Hepatocyte (in vitro differentiated cells): Measurements from ENCODE around the gene DPPA2. TPM values are rescaled to one million over a fixed set of nuclear protein-coding genes. Genes with fewer than 3 reads are reported as not detected.

Experiments
- DNase-seq: peaks from one replicate; pipeline ENCODE4 v3.0.0-alpha.2; 2016; ENCODE audit warnings: low spot score
- H2AFZ ChIP-seq: fragments of 200-600 bp; sonication (generic); 2 replicates; pipeline ENCODE4 v1.6.0; 2016; ENCODE audit warnings: antibody characterized with exemption, mild to moderate bottlenecking
- H3K27ac ChIP-seq: fragments of 200-600 bp; sonication (generic); 2 replicates; pipeline ENCODE4 v1.5.1; 2016; ENCODE audit warnings: mild to moderate bottlenecking
- H3K27me3 ChIP-seq: fragments of 200-600 bp; sonication (generic); 2 replicates; pipeline ENCODE4 v1.6.1; 2016
- H3K36me3 ChIP-seq: fragments of 200-600 bp; sonication (generic); replicated peaks from 2 replicates; pipeline ENCODE4 v1.5.1; 2016; ENCODE audit warnings: low read depth; ENCODE audit not compliant: insufficient read depth
- H3K4me1 ChIP-seq: fragments of 200-600 bp; sonication (generic); 2 replicates; pipeline ENCODE4 v1.5.1; 2016; ENCODE audit warnings: mild to moderate bottlenecking, moderate library complexity; ENCODE audit not compliant: insufficient read depth
- H3K4me2 ChIP-seq: fragments of 200-600 bp; sonication (generic); 2 replicates; pipeline ENCODE4 v1.6.0; 2016
- H3K4me3 ChIP-seq: fragments of 200-600 bp; sonication (generic); 2 replicates; pipeline ENCODE4 v1.5.1; 2016; ENCODE audit warnings: mild to moderate bottlenecking
- H3K79me2 ChIP-seq: fragments of 200-600 bp; sonication (generic); 2 replicates; pipeline ENCODE4 v1.6.0; 2017; ENCODE audit warnings: mild to moderate bottlenecking
- H3K9me2 ChIP-seq: fragments of 200-600 bp; sonication (generic); replicated peaks from 2 replicates; pipeline ENCODE4 v1.6.0; 2017; ENCODE audit warnings: mild to moderate bottlenecking; ENCODE audit not compliant: insufficient read depth
- H3K9me3 ChIP-seq: fragments of 200-600 bp; sonication (generic); 2 replicates; pipeline ENCODE4 v1.5.1; 2016; ENCODE audit warnings: low read depth, mild to moderate bottlenecking
- H4K20me1 ChIP-seq: fragments of 200-600 bp; sonication (generic); 2 replicates; pipeline ENCODE4 v1.6.0; 2016; ENCODE audit warnings: mild to moderate bottlenecking; ENCODE audit not compliant: insufficient read depth, poor library complexity, severe bottlenecking
- EZH2 ChIP-seq: fragments of 200-600 bp; sonication (generic); IDR thresholded peaks from 2 replicates; pipeline ENCODE4 v1.6.1; 2016; ENCODE audit warnings: antibody characterized with exemption, mild to moderate bottlenecking, borderline replicate concordance
- EZH2phosphoT487 ChIP-seq: fragments of 200-600 bp; sonication (generic); IDR thresholded peaks from one replicate; pipeline ENCODE4 v1.6.1; 2018; ENCODE audit warnings: antibody characterized with exemption, mild to moderate bottlenecking, low read depth, moderate library complexity; ENCODE audit not compliant: unreplicated experiment, severe bottlenecking
- WGBS: methylation state at CpG from one replicate; pipeline ENCODE4 v1.1.6; 2016; ENCODE audit warnings: low lambda C conversion rate; ENCODE audit errors: missing lambda C conversion rate; 5-methylcytosine and 5-hydroxymethylcytosine counted together
- polyA plus RNA-seq: library from polyadenylated mRNA; unstranded; fragments of >200 nt; fragmentation: Nextera tagmentation; extraction: Ambion mirVana; gene quantifications from 2 replicates; pipeline ENCODE4 v1.2.1, GENCODE V29; 2016
- total RNA-seq: library from RNA; depleted of rRNA; stranded (reverse); fragments of >200 nt; gene quantifications from 2 replicates; pipeline ENCODE4 v1.2.3, GENCODE V29; 2014
- TF ChIP-seq, protein P1 (sequence below): fragments of 200-600 bp; sonication (generic); IDR thresholded peaks from 2 replicates; pipeline ENCODE4 v1.5.1; 2016; ENCODE audit warnings: antibody characterized with exemption, mild to moderate bottlenecking; ENCODE audit not compliant: poor library complexity

The DPPA2 gene
- total and polyA plus RNA-seq, 2 experiments from 2014 or later, result not detected

DNA sequence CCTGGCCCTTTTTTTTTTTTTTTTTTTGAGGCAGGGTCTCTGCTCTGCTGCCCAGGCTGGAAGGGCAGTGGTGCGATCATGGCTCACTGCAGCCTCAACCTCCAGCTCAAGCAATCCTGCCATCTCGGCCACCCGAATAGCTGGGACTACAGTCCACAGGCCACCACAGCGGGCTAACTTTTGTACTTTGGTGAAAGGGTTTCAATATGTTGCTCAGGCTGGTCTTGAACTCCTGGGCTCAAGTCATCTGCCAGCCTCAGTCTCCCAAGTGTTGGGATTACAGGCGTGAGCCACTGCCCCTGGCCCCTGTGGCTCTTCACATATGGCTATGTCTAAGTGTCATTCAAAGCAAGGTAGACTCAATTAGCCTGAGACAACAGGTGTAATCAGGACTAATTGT lies 8.8 kb upstream of the DPPA2 start:
- Histone ChIP-seq H4K20me1 (no peaks in the 10 kb centered on the region), H3K9me3 (no peaks in the 10 kb centered on the region), H3K4me1 (no peaks in the 10 kb centered on the region), H3K36me3 (no peaks in the 10 kb centered on the region), H3K27ac (no peak overlapping the region), H3K4me3 (no peak overlapping the region), H3K4me2 (no peak overlapping the region), H3K9me2 (no peaks in the 10 kb centered on the region), H3K79me2 (no peaks in the 10 kb centered on the region), H3K27me3 (no peaks in the 10 kb centered on the region), H2AFZ (no peak overlapping the region)
- no peak for DNase-seq
- TF ChIP-seq, protein P1, sequence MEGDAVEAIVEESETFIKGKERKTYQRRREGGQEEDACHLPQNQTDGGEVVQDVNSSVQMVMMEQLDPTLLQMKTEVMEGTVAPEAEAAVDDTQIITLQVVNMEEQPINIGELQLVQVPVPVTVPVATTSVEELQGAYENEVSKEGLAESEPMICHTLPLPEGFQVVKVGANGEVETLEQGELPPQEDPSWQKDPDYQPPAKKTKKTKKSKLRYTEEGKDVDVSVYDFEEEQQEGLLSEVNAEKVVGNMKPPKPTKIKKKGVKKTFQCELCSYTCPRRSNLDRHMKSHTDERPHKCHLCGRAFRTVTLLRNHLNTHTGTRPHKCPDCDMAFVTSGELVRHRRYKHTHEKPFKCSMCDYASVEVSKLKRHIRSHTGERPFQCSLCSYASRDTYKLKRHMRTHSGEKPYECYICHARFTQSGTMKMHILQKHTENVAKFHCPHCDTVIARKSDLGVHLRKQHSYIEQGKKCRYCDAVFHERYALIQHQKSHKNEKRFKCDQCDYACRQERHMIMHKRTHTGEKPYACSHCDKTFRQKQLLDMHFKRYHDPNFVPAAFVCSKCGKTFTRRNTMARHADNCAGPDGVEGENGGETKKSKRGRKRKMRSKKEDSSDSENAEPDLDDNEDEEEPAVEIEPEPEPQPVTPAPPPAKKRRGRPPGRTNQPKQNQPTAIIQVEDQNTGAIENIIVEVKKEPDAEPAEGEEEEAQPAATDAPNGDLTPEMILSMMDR, result no peak
- TF ChIP-seq EZH2phosphoT487 (no peak), EZH2 (no peak)
- 91% methylated on average over 5 of the region's 5 CpGs for WGBS

DNA sequence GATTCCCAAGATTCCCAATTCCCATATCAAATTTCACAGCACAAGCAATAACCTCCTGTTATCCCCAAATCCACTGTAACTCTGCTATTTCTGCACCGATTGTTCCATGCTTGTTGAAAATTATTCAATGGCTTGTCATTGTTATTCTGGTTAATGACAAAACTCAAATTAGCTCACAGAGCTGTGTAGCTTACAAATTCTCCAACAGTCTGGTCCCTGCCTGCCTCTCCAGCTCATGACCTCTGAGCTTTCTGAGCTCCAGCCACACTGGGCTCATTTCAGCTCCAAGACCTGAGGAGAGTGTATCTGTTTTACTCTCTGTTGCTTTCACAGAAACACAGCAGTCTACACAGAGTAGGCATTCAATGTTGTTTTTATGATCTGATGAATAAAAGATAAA lies 3.3 kb downstream of the DPPA2 start:
- Histone ChIP-seq H2AFZ (no peak overlapping the region), H3K27me3 (no peaks in the 10 kb centered on the region), H3K79me2 (no peaks in the 10 kb centered on the region), H4K20me1 (no peaks in the 10 kb centered on the region), H3K4me1 (no peaks in the 10 kb centered on the region), H3K9me2 (no peaks in the 10 kb centered on the region), H3K9me3 (no peaks in the 10 kb centered on the region), H3K4me2 (no peak overlapping the region), H3K36me3 (no peaks in the 10 kb centered on the region), H3K27ac (no peak overlapping the region), H3K4me3 (no peak overlapping the region)
- 81% methylated on average over 1 of the region's 1 CpG for WGBS
- no peak for DNase-seq
- TF ChIP-seq EZH2phosphoT487 (no peak), EZH2 (no peak)
- TF ChIP-seq, protein P1, result no peak

DNA sequence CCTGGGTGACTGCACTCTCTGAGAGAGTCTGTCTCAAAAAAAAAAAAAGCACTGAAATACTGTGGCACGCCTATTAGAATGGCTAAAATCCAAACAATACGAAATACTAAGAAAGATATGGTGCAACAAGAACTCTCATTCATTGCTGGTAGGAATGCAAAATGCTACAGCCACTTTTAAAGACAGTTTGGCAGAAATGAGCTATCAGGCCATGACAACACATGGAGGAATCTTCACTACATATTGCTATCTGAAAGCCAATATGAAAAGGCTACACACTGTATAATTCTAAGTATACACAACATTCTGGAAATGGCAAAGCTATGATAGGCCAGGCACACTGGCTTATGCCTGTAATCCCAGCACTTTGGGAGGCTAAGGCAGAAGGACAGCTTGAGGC lies 18.8 kb downstream of the DPPA2 start:
- 92% methylated on average over 2 of the region's 2 CpGs for WGBS
- H4K20me1 ChIP-seq, result no peaks in the 10 kb centered on the region
- H3K9me2 ChIP-seq, result no peaks in the 10 kb centered on the region
- H2AFZ ChIP-seq, result no peak overlapping the region
- TF ChIP-seq EZH2 (no peak), EZH2phosphoT487 (no peak)
- TF ChIP-seq, protein P1, result no peak
- no peak overlapping the region for H3K27ac ChIP-seq
- H3K4me2 ChIP-seq, result no peak overlapping the region
- no peaks in the 10 kb centered on the region for H3K9me3 ChIP-seq
- H3K27me3 ChIP-seq, result no peaks in the 10 kb centered on the region
- no peak overlapping the region for H3K4me3 ChIP-seq
- no peak for DNase-seq
- H3K79me2 ChIP-seq, result no peaks in the 10 kb centered on the region
- no peaks in the 10 kb centered on the region for H3K4me1 ChIP-seq
- no peaks in the 10 kb centered on the region for H3K36me3 ChIP-seq

DNA sequence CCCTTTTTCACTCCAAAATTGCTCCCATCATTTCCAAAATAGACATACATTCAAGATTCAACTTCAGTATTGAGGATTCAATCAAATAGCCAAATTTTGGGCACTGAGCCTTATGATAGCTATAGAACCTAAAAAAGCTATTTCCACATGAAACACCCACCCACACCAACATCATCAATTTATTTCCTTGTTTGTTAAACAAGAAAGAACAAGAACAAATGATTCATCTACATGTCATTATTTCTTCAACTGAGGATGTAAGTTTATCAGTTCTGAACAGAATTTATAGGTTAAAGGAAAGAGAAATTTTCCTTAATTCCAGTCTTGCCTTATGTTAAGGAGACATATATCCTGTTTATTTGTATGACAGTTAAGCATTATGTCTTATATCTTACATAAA lies 32.2 kb downstream of the DPPA2 start:
- Histone ChIP-seq H3K4me1 (no peaks in the 10 kb centered on the region), H3K9me2 (no peaks in the 10 kb centered on the region), H3K4me2 (no peak overlapping the region), H4K20me1 (no peaks in the 10 kb centered on the region), H3K36me3 (no peaks in the 10 kb centered on the region), H3K79me2 (no peaks in the 10 kb centered on the region), H3K4me3 (no peak overlapping the region), H3K9me3 (no peaks in the 10 kb centered on the region), H3K27ac (no peak overlapping the region), H3K27me3 (no peaks in the 10 kb centered on the region), H2AFZ (no peak overlapping the region)
- no peak for DNase-seq
- TF ChIP-seq EZH2, result no peak
